Spleen (tissue), 11 donors: ENCODE results near the gene FAM50A. TPM values are rescaled to one million over a fixed set of nuclear protein-coding genes. Genes with fewer than 3 reads are reported as not detected.

ENCODE experiments used
- DNase-seq: peaks from one replicate; pipeline ENCODE4 v3.0.0-alpha.2; 2020
- H3K27ac ChIP-seq, 8 donors: fragments of 200-600 bp; sonication (generic) in 7 of 8; 1 replicate in 4 of 8; 2 replicates in 4 of 8; pipeline versions ENCODE4 v1.5.0 to v1.8.0; 2016 to 2021; ENCODE audit warnings: inconsistent platforms in 4 of 8, mild to moderate bottlenecking in 4 of 8, moderate library complexity in 1 of 8
- H3K27me3 ChIP-seq, 7 donors: fragments of 200-600 bp; sonication (generic) in 6 of 7; replicated peaks in 1 of 7; 1 replicate in 4 of 7; 2 replicates in 3 of 7; pipeline versions ENCODE4 v1.5.0 to v1.8.0; 2016 to 2021; ENCODE audit warnings: inconsistent platforms in 3 of 7, mild to moderate bottlenecking in 1 of 7
- H3K36me3 ChIP-seq, 6 donors: fragments of 200-600 bp; sonication (generic) in 5 of 6; 1 replicate in 4 of 6; 2 replicates in 2 of 6; pipeline versions ENCODE4 v1.5.0 to v1.8.0; 2016 to 2021; ENCODE audit warnings: inconsistent platforms in 2 of 6
- H3K4me1 ChIP-seq, 6 donors: fragments of 200-600 bp; sonication (generic) in 5 of 6; 1 replicate in 3 of 6; 2 replicates in 3 of 6; pipeline versions ENCODE4 v1.5.0 to v1.8.0; 2016 to 2021; ENCODE audit warnings: inconsistent platforms in 3 of 6
- H3K4me3 ChIP-seq, 8 donors: fragments of 200-600 bp; sonication (generic) in 7 of 8; 1 replicate in 4 of 8; 2 replicates in 4 of 8; pipeline versions ENCODE4 v1.5.0 to v1.8.0; 2016 to 2021; ENCODE audit warnings: inconsistent platforms in 4 of 8, mild to moderate bottlenecking in 4 of 8, moderate library complexity in 2 of 8
- H3K9me3 ChIP-seq, 8 donors: fragments of 200-600 bp; sonication (generic) in 7 of 8; 1 replicate in 4 of 8; 2 replicates in 4 of 8; pipeline versions ENCODE4 v1.5.0 to v1.8.0; 2016 to 2021; ENCODE audit warnings: inconsistent platforms in 4 of 8
- POLR2A ChIP-seq, 3 donors: fragments of 450-650 bp; IDR thresholded peaks; one replicate each; pipeline ENCODE4 v1.5.1; 2017; ENCODE audit warnings: antibody characterized with exemption in 3 of 3, mild to moderate bottlenecking in 1 of 3
- POLR2AphosphoS5 ChIP-seq, 3 donors: sonication (generic); formaldehyde crosslinking; IDR thresholded peaks; one replicate each; pipeline ENCODE4 v1.5.1; 2017; ENCODE audit warnings: antibody characterized with exemption in 3 of 3
- WGBS, 5 donors: extraction: QIAGEN DNeasy Blood & Tissue Kit in 3 of 5; methylation state at CpG; one replicate each; pipeline versions ENCODE4 v1.1.5 to v1.1.7; 2013 to 2018; 5-methylcytosine and 5-hydroxymethylcytosine counted together
- intact Hi-C: fragments of 100-400 bp; cut with DNase I; formaldehyde crosslinking; loops from one replicate; pipeline ENCODE4 v1.15.0; 2023; ENCODE audit warnings: low total_unique reads
- polyA plus RNA-seq, 3 donors: library from polyadenylated mRNA; stranded (reverse); fragments of 200-250 nt; gene quantifications; one replicate each; pipeline ENCODE4 v1.2.1, GENCODE V29; 2013
- total RNA-seq, 7 donors: library from RNA; depleted of rRNA in 3 of 7; stranded (reverse); fragments of >200 nt in 3 of 7; fragmentation: NEBNext Ultra II Directional in 4 of 7; extraction: Animal tissue kit (Norgen Biotek cat#: 25700) in 4 of 7; gene quantifications; one replicate each; pipeline versions ENCODE4 v1.1.0 to v1.2.1, GENCODE V29; 2016 to 2021
- TF ChIP-seq, protein P1 (sequence below), 11 experiments: fragments of 200-600 bp in 7 of 11; fragments of 450-650 bp in 4 of 11; sonication (generic) in 4 of 11; IDR thresholded peaks in 8 of 11; conservative IDR thresholded peaks in 3 of 11; 1 replicate in 7 of 11; 2 replicates in 4 of 11; pipeline versions ENCODE4 v1.4.0 to v1.8.0; 2016 to 2021; ENCODE audit warnings: antibody characterized with exemption in 11 of 11, inconsistent platforms in 4 of 11, mild to moderate bottlenecking in 1 of 11
- donor health status: healthy with polysubstance abuse.
- donor health status: DM: no; HTN: no; CAD: no; lungs with moderate emphysema.
- donor health status: DM: no; HTN: no; CAD: no.
- donor health status: Bipolar disorder and iron deficiency.
- donor health status: healthy.
- donor health status: DM: no; HTN: no; CAD: no.
- donor health status: DM: yes; HTN: yes; CAD: no.

Gene FAM50A
- total and polyA plus RNA-seq, 10 donors: 30.3 to 123 (median 47.9) TPM

DNA sequence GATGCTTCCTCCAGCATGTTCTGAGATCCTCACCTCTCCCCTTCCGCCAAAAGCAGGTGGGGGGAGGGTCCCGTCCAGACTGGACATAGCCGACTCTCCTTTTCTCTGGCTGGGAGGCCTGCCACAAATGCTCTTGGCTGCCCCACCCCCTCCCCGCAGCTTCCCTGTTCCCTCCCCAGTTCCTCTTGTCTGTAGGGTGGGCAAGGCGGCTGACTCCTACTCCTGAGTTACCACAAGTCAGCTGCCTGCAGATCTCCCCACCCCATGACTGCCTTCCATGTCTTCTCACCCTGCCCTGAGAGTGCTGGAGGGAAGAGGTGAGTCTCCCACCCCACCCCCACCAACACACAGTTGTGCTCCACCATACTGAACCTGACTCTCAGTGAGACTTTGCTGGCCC, 12.6 kb upstream of the FAM50A start:
- 20 to 53% (median 41%) methylated on average over 2 to 5 of the region's 5 CpGs for WGBS, 5 donors
- Histone ChIP-seq H3K4me3 (peak overlapping the region in 1 of 8 donors; percentile 86), H3K9me3 (no peaks in the 10 kb centered on the region), H3K36me3 (peaks cover 0 to 46% (median 15%) of the 10 kb centered on the region in 6 donors), H3K27ac (peak overlapping the region in 7 of 8 donors; percentile 27 to 94 (median 90)), H3K4me1 (peaks cover 3 to 59% (median 30%) of the 10 kb centered on the region in 6 donors), H3K27me3 (no peaks in the 10 kb centered on the region)
- no peak for DNase-seq
- intact Hi-C loops: no loop called here
- no peak for TF ChIP-seq POLR2A (IDR thresholded peaks at IDR 0.05)
- no peak for TF ChIP-seq POLR2AphosphoS5 (IDR thresholded peaks at IDR 0.05)
- TF ChIP-seq, protein P1, sequence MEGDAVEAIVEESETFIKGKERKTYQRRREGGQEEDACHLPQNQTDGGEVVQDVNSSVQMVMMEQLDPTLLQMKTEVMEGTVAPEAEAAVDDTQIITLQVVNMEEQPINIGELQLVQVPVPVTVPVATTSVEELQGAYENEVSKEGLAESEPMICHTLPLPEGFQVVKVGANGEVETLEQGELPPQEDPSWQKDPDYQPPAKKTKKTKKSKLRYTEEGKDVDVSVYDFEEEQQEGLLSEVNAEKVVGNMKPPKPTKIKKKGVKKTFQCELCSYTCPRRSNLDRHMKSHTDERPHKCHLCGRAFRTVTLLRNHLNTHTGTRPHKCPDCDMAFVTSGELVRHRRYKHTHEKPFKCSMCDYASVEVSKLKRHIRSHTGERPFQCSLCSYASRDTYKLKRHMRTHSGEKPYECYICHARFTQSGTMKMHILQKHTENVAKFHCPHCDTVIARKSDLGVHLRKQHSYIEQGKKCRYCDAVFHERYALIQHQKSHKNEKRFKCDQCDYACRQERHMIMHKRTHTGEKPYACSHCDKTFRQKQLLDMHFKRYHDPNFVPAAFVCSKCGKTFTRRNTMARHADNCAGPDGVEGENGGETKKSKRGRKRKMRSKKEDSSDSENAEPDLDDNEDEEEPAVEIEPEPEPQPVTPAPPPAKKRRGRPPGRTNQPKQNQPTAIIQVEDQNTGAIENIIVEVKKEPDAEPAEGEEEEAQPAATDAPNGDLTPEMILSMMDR (IDR thresholded peaks at IDR 0.05 in 8 of 11, conservative IDR thresholded peaks at IDR 0.05 in 3 of 11): no peak

DNA sequence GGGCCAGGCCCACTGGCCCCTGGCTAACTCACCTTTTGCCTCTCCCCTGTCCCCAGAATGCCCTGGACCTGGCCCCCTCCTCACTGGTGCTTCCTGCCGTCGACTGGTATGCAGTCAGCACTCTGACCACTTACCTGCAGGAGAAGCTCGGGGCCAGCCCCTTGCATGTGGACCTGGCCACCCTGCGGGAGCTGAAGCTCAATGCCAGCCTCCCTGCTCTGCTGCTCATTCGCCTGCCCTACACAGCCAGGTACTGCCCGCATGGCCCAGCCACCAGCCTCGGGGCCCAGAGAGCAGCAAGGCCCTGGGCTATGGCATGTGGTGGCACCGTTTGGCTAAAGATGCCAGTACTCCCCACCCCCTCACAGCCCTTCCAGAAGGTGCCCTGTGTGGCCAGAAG, 11.7 kb upstream of the FAM50A start:
- Histone ChIP-seq H3K9me3 (no peaks in the 10 kb centered on the region), H3K27me3 (no peaks in the 10 kb centered on the region), H3K4me3 (no peak overlapping the region), H3K27ac (peak overlapping the region in 3 of 8 donors; percentile 92 to 94 (median 93)), H3K36me3 (peaks cover 0 to 46% (median 15%) of the 10 kb centered on the region in 6 donors), H3K4me1 (peaks cover 3 to 53% (median 27%) of the 10 kb centered on the region in 6 donors)
- intact Hi-C loops: no loop called here
- WGBS, 5 donors: 84 to 100% (median 91%) methylated on average over 4 to 8 of the region's 8 CpGs; no CpG with 5 or more reads in 1 of the 5 donors
- peak; percentile 72 for DNase-seq
- no peak for TF ChIP-seq POLR2AphosphoS5 (IDR thresholded peaks at IDR 0.05)
- no peak for TF ChIP-seq POLR2A (IDR thresholded peaks at IDR 0.05)
- TF ChIP-seq, protein P1 (IDR thresholded peaks at IDR 0.05 in 8 of 11, conservative IDR thresholded peaks at IDR 0.05 in 3 of 11): no peak

DNA sequence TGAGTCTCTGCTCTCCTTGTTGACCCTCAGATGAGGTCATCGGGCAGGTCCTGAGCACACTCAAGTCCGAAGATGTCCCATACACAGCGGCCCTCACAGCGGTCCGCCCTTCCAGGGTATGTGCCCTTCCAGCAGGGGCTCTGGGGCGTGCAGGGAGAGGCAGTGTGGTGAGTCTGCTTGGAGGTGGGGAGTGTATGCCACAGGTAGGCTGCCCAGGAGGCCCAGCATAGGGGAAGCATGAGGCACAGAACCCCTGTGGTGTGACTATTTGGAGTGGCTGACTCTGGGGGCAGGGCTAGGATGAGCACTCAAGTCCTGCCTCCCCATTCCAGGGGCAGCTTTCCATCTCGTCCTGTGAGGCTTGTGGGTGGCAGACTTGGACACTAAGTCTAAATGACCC, 10.3 kb upstream of the FAM50A start:
- no peaks in the 10 kb centered on the region for H3K9me3 ChIP-seq
- DNase-seq: peak; percentile 76
- no peaks in the 10 kb centered on the region for H3K27me3 ChIP-seq
- H3K4me1 ChIP-seq: peaks cover 2 to 55% (median 28%) of the 10 kb centered on the region in 6 donors
- no peak overlapping the region for H3K27ac ChIP-seq
- peaks cover 0 to 48% (median 15%) of the 10 kb centered on the region in 6 donors for H3K36me3 ChIP-seq
- 79 to 97% (median 88%) methylated on average over 3 to 7 of the region's 7 CpGs for whole genome bisulfite sequencing, 5 donors
- no peak overlapping the region for H3K4me3 ChIP-seq
- TF ChIP-seq POLR2A (IDR thresholded peaks at IDR 0.05) (no peak), POLR2AphosphoS5 (IDR thresholded peaks at IDR 0.05) (no peak)
- TF ChIP-seq, protein P1 (IDR thresholded peaks at IDR 0.05 in 8 of 11, conservative IDR thresholded peaks at IDR 0.05 in 3 of 11): no peak
- intact Hi-C loops: no loop called here

DNA sequence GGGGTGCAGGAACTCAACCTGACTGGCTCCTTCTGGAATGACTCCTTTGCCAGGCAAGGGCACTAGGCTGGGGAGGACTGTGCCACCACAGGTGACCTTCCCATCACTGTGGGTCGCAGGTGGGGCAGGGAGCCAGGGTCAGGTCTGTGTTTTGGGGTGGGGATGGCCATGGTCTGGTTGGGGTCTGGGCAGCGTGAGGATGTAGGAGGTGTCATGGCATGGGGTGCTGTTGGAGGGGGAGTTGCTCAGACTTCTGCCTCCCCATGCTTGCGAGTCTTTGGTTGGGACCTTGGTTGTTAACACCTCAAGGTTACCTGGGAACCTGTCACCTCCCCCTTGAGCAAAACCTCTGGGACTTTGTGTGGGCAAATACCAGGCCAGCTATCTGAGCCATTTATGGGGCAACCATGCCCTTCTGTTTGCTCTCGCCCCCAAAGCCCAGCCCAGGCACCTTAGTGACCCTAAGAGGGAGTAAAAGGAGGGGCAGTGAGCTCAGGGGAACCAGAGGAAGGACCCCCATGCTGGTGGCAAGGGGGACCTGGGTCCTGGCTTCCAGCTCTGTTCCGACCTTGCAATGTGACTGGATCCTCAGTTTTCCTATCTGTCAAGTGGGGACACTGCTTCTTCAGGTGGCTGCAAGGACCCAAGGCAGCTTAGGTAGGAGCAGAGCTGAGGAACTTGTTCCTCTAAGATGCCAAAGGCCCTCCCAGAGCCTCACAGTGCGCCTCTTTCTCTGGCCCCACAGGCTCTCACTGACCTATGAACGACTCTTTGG, 9.4 kb upstream of the FAM50A start:
- intact Hi-C loops: no loop called here
- H3K27ac ChIP-seq: no peak overlapping the region
- H3K4me1 ChIP-seq: peaks cover 4 to 58% (median 30%) of the 10 kb centered on the region in 6 donors
- TF ChIP-seq POLR2AphosphoS5 (IDR thresholded peaks at IDR 0.05) (no peak), POLR2A (IDR thresholded peaks at IDR 0.05) (no peak)
- TF ChIP-seq, protein P1 (IDR thresholded peaks at IDR 0.05 in 8 of 11, conservative IDR thresholded peaks at IDR 0.05 in 3 of 11): no peak
- WGBS, 5 donors: 77 to 100% (median 93%) methylated on average over 1 to 7 of the region's 7 CpGs
- peaks cover 0 to 58% (median 15%) of the 10 kb centered on the region in 6 donors for H3K36me3 ChIP-seq
- peak; percentile 64 for DNase-seq
- H3K9me3 ChIP-seq: no peaks in the 10 kb centered on the region
- H3K4me3 ChIP-seq: no peak overlapping the region
- H3K27me3 ChIP-seq: no peaks in the 10 kb centered on the region
